Ishikawa (cell line): ENCODE results near the gene SRBD1.

Experiments
- CEBPB ChIP-seq: IDR thresholded peaks from 2 replicates; pipeline ENCODE4 v1.6.1; 2012
- CREB1 ChIP-seq: IDR thresholded peaks from 2 replicates; pipeline ENCODE4 v1.6.1; 2012; ENCODE audit warnings: low read depth
- EGR1 ChIP-seq: IDR thresholded peaks from 2 replicates; pipeline ENCODE4 v1.6.1; 2012
- EP300 ChIP-seq: IDR thresholded peaks from 2 replicates; pipeline ENCODE4 v1.6.1; 2012; ENCODE audit warnings: borderline replicate concordance
- FOXM1 ChIP-seq: IDR thresholded peaks from 2 replicates; pipeline ENCODE4 v1.6.1; 2012; ENCODE audit warnings: low read depth, borderline replicate concordance
- MAX ChIP-seq: IDR thresholded peaks from 2 replicates; pipeline ENCODE4 v1.6.1; 2012
- NFIC ChIP-seq: IDR thresholded peaks from 2 replicates; pipeline ENCODE4 v1.6.1; 2012
- RAD21 ChIP-seq: IDR thresholded peaks from 2 replicates; pipeline ENCODE4 v1.6.1; 2012; ENCODE audit warnings: low read depth
- REST ChIP-seq: IDR thresholded peaks from 2 replicates; pipeline ENCODE4 v1.6.1; 2012; ENCODE audit warnings: low read depth, mild to moderate bottlenecking
- TAF1 ChIP-seq: IDR thresholded peaks from 2 replicates; pipeline ENCODE4 v1.6.1; 2012; ENCODE audit warnings: low read depth, mild to moderate bottlenecking
- TCF12 ChIP-seq: IDR thresholded peaks from 2 replicates; pipeline ENCODE4 v1.6.1; 2012; ENCODE audit warnings: low read depth
- TEAD4 ChIP-seq: IDR thresholded peaks from 2 replicates; pipeline ENCODE4 v1.6.1; 2012
- YY1 ChIP-seq: IDR thresholded peaks from 2 replicates; pipeline ENCODE4 v1.6.1; 2012; ENCODE audit warnings: low read depth
- ZBTB7A ChIP-seq: IDR thresholded peaks from 2 replicates; pipeline ENCODE4 v1.6.1; 2012; ENCODE audit warnings: low read depth
- TF ChIP-seq, protein P1 (sequence below): IDR thresholded peaks from 2 replicates; pipeline ENCODE4 v1.6.1; 2012

Gene SRBD1, protein sequence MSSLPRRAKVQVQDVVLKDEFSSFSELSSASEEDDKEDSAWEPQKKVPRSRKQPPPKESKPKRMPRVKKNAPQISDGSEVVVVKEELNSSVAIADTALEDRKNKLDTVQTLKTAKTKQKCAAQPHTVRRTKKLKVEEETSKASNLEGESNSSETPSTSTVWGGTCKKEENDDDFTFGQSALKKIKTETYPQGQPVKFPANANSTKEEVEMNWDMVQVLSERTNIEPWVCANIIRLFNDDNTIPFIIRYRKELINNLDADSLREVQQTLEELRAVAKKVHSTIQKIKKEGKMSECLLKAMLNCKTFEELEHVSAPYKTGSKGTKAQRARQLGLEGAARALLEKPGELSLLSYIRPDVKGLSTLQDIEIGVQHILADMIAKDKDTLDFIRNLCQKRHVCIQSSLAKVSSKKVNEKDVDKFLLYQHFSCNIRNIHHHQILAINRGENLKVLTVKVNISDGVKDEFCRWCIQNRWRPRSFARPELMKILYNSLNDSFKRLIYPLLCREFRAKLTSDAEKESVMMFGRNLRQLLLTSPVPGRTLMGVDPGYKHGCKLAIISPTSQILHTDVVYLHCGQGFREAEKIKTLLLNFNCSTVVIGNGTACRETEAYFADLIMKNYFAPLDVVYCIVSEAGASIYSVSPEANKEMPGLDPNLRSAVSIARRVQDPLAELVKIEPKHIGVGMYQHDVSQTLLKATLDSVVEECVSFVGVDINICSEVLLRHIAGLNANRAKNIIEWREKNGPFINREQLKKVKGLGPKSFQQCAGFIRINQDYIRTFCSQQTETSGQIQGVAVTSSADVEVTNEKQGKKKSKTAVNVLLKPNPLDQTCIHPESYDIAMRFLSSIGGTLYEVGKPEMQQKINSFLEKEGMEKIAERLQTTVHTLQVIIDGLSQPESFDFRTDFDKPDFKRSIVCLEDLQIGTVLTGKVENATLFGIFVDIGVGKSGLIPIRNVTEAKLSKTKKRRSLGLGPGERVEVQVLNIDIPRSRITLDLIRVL

GRCh38 chr2:45611020-45611859 is at the start of gene SRBD1:
Gene SRBD1 (minus strand): TSS chr2:45611267. CDS start chr2:45605441, 5,826 bp downstream.
- TF ChIP-seq CREB1 (no peak), TEAD4 (peak; percentile 72), RAD21 (no peak), ZBTB7A (no peak; the same call in 1 of the 2 replicates), TCF12 (peak; percentile 41; the same call in 1 of the 2 replicates), CEBPB (no peak), TAF1 (peak; percentile 86), EGR1 (no peak), NFIC (no peak), MAX (peak; percentile 85), FOXM1 (no peak; the same call in 1 of the 2 replicates), EP300 (no peak), YY1 (no peak), REST (no peak)
- TF ChIP-seq, protein P1, sequence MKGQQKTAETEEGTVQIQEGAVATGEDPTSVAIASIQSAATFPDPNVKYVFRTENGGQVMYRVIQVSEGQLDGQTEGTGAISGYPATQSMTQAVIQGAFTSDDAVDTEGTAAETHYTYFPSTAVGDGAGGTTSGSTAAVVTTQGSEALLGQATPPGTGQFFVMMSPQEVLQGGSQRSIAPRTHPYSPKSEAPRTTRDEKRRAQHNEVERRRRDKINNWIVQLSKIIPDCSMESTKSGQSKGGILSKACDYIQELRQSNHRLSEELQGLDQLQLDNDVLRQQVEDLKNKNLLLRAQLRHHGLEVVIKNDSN, result peak; percentile 55; the same call in 1 of the 2 replicates

DNA sequence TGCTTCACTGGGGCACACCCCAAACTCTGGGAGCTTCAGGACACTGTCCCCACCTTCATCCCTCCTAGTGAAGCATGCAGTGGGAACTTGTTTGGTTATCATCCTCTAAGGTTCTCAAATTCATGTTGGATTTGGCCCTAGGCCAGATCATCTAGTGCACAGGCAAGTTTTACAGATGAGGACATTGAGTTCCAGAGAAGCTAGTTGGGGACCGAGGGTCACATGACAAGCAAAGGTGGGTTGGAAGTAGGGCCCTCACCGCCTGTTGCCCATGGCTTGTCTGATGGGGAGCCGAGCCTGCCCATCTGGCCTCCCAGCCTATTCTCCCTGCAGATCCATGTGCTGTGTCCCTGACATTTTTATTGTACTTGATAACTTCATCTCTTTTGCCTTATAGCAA is 43.2 kb upstream of the SRBD1 start:
- no peak for TF ChIP-seq EGR1
- no peak for TF ChIP-seq FOXM1
- TF ChIP-seq MAX, result no peak
- TF ChIP-seq, protein P1, result no peak
- TF ChIP-seq REST, result no peak
- no peak for TF ChIP-seq TAF1
- TF ChIP-seq TEAD4, result no peak
- TF ChIP-seq YY1, result no peak
- no peak for TF ChIP-seq CREB1
- TF ChIP-seq RAD21, result no peak
- TF ChIP-seq EP300, result no peak
- TF ChIP-seq NFIC, result no peak; the same call in 1 of the 2 replicates
- no peak for TF ChIP-seq TCF12
- TF ChIP-seq CEBPB, result no peak

GRCh38 chr2:45653122-45653913 is 42.3 kb upstream of the SRBD1 start:
- TF ChIP-seq EP300 (no peak), TCF12 (no peak), REST (no peak), EGR1 (no peak), NFIC (no peak), YY1 (no peak), TAF1 (no peak), FOXM1 (no peak), RAD21 (no peak), CREB1 (no peak), MAX (no peak), CEBPB (no peak), TEAD4 (no peak), ZBTB7A (no peak)
- TF ChIP-seq, protein P1, result no peak
